NOMO-1 treated with DMSO at 0.1 percent for 48 hours (cell line): ENCODE results near the gene LILRB3.
"Not testable (repeated sequence)": the region's sequence is repeated elsewhere in the genome, so short reads cannot be mapped to it uniquely, and the experiment has no call there.

Source experiments
- DNase-seq: peaks from one replicate; lab custom pipeline; 2025; ENCODE audit not compliant: unreplicated experiment; lab: John Stamatoyannopoulos, UW

Gene LILRB3

DNA sequence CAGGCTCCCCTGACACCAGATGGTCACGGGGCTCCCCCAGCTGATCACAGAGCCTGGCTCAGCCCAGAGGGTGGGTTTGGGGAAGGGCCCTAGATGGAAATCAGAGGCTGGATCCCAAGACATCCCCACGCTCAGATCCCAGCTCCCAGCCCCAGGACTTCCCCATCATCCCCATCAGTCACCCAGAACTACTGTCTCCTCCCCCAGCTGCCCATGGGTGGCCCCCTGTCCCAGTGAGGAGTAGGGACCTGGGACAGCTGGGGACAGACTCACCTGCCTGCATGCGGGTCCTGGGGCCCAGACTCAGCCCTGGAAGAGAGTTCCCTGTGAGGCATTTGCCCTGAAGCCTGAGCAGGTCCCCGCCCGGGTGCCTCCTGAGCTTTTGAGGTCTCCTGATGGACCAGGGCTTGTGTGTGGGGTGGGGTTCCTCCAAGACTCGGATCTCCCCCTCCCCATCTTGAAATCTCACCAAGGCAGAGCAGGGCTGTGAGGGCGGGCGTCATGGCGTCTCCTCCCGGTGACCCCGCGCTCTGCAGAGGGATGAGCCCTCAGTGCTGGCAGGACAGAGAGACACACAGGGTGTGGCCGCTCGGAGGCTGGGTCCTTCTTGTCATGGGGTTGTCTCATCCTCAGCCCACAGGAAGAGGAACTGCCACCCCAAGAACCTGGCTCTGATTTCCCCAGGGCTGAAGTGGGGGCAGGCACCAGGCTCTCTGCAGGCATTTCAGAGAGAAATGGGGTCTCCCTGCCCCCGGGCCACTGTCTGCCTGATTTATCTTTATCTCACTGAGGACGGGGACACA, at the start of gene LILRB3:
Gene LILRB3, minus strand, starts transcription at position 534 of the 803 bp plus-strand sequence. Its CDS starts 31 bp downstream, at position 503.
- peak; percentile 6 for DNase-seq

DNA sequence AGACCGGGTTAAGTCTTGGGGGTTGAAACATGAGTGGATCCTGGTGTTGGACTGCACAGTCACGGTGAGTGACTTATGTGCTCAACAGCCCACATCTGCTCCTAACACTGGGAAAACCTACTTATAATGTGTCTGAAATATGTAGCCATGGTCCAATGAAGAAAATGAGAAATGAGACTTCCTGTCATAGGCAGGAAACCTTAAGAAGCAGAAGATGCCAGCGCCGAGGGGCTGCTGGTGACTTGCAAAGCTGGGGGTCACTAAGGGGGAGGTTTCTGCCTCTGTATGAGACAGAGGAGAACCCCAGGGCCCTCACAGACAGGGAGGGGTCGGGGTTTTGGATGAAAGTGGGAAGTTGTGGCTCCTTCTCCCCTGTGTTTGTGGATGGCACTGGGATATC, 49.4 kb upstream of the LILRB3 start:
- not testable (repeated sequence) for DNase-seq

DNA sequence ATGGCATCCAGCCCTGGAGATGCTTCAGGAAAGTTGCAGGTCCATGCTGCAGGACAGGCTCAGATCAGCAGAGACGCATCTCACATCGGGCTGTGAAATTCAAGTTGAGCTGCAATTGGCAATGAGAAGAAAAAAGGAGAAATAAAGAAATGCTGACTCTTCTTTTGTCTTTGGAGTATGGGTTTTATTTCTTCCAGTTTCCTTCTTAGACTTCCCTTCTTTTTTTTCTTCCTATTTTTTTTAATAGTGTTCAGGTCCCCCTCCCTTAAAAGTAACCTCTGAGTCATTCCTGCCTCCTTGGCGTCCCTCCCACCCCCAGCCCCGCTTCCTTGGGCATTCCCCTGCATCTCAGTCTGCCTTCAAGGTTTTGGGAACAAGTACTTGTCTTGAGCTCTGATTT, 48.8 kb upstream of the LILRB3 start:
- not testable (repeated sequence) for DNase-seq

DNA sequence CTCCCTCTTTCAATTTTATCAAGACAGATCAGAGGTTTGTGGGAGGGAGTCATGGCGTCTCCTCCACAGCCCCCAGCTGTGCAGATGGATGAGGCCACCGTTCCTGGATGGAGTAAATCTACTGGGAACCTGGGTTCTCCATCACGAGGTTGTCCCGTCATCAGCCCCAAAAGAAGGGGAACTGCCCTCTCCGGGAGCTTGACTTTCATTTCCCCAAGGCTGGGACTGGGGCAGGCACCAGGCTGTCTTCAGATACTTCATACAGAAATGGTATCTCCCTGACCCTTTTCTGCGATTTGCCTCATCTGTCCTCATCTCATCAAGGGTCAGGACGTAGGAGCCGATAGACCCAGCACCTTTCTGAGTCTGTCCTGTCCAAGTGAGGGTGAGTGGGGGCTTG, 48.3 kb upstream of the LILRB3 start:
- DNase-seq = peak; percentile 58

DNA sequence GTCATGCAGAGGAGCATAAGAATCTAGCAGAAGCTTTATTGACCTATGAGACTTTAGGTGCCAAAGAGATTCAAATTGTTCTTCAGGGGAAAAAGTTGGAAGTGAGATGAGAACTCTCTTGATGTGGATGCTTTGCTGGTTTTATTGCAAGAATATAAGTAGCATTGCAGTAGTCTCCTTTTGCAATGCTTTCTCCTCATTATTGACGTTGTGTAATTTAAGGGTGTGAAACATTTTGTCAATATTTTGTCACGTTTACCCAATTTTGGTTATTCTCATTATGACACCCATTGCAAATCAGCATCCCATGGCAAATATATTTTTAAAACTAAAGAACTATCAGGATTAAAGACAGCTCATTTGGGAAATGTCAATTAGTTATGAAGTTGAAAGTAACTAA, 46.1 kb upstream of the LILRB3 start:
- peak; percentile 16 for DNase-seq

DNA sequence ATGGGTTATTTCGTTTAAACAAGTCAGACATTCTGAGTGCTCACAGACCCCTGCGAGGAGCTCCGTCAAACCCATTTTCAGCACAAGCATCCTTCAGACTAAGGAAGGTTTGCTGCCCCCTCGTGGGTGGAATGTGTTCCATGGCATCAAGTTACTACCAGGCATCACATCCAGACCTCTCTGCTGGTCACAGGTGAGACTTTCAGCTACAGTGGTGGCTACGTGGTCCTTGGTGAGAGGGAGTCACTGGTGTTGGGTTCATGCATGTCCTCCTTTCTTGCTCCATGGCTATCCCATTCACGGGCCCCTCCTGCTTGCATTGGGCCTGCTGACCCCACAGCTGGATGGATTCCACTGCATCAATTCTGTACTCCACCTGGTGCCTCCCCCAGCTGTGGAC, 43.3 kb upstream of the LILRB3 start:
- DNase-seq = peak; percentile 43

DNA sequence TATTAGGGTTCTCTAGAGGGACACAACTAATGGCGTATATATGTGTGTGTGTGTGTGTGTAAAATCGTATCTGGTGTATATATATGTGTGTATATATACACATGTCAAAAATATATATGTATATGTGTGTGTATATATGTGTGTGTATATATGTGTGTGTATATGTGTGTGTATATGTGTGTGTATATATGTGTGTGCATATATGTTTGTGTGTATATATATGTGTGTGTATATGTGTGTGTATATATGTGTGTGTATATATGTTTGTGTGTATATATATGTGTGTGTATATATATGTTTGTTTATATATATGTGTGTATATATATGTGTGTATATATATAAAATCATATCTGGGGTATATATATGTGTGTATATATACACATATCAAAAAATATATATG, 39.7 kb upstream of the LILRB3 start:
- no peak for DNase-seq

DNA sequence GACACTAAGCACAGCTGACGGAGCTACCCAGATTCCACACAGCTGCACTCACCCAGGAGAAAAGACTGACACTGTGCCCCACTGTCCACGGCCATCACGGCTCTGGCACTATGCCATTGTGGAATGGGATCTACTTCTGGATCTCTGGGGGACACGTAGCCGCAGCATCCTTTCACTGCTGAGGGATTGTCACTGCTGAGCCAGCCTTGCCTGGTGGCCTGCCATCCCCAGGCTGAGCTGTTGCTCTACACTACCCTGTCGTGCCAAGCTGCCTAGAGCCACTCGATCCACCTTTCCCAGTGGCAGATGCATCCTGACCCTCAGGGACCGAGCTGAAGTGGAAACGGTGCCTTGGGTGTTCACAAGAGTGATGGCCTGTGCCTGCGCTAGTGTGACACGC, 39.3 kb upstream of the LILRB3 start:
- no peak for DNase-seq

DNA sequence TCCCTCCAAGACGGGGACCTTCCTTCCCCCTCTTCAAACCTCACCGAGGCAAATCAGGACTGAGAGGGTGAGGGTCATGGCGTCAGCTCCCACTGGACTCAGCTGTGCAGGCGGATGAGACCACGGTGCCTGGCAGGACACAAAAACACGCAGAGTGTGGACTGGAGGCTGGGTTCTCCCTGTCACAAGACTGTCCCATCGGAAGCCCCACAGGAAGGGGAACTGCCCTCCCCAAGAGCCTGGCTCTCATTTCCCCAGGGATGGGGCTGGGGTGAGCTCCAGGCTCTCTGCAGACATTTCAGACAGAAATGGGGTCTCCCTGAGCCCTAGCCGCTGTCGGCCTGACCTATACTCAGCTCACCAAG, 34.3 kb upstream of the LILRB3 start, which contains the start of gene LILRB5:
Gene LILRB5, minus strand, starts transcription at position 158 of the 365 bp plus-strand sequence. Its CDS starts 80 bp downstream, at position 78.
- DNase-seq = no peak

DNA sequence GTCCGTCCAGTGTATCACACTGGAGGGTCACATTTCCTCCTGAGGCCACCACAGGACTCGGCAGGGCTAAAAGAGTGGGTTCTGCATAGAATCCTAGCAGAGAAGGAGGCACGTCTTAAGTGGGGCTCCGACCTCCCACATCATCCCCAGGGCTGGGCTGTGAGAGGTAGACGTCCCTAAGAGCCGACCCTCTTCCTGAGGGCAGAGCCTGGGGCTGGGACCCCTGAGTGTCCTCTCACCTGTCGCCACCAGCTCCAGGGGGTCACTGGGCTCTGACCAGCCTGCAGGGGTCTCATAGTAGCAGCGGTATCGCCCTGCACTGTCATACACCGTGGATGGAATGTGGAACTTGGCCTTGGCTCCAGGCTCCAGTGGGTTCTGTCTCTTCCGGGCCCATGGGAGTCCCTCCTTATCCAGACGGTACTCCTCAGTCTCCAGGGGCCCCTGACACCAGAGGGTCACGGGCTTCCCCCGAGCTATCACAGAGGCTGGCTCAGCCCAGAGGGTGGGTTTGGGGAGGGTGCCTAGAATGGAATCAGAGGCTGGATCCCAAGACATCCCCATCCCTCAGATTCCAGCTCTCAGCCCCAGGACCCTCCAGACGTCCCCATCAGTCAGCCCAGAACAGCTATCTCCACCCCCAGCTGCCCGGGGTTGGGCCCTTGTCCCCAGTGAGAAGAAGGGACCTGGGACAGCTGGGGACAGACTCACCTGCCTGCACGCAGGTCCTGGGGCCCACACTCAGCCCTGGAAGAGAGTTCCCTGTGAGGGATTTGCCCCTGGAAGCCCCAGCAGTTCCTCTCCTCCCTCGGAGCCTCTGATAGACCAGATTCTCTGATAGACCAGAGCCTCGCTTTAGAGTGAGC, 33.7 kb upstream of the LILRB3 start:
- no peak for DNase-seq

DNA sequence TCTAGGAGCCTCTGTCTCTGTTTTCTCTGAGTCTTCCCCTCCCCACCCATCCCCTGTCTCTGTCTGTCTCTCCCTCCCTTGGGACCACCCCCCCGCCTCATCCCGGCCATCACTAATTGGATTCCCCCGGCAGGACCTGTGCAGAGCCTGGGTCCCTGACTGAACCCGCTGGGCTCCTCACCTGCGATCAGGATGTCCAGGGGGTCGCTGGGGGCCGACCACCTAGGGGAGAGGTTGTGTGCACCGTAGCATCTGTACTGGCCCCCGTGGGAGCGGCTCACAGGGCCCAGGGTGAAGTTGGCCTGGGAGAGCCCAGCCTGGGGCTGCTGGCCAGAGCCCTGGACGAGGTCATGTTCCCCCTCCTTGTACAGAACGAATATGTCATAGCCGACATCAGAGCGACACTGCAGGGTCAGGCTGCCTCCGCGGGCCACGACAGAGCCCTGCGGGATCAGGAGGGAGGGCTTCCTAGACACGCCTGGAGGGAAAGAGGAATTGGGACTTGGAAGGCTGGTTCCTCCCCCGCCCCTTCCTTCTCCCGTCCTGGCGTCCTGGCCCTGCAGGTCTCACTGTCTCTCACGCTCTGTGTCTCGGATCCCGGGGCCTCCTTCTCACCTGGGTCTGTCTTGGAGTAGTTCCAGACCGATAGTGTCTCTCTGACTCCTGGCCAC, 32.4 kb upstream of the LILRB3 start:
- DNase-seq = no peak

DNA sequence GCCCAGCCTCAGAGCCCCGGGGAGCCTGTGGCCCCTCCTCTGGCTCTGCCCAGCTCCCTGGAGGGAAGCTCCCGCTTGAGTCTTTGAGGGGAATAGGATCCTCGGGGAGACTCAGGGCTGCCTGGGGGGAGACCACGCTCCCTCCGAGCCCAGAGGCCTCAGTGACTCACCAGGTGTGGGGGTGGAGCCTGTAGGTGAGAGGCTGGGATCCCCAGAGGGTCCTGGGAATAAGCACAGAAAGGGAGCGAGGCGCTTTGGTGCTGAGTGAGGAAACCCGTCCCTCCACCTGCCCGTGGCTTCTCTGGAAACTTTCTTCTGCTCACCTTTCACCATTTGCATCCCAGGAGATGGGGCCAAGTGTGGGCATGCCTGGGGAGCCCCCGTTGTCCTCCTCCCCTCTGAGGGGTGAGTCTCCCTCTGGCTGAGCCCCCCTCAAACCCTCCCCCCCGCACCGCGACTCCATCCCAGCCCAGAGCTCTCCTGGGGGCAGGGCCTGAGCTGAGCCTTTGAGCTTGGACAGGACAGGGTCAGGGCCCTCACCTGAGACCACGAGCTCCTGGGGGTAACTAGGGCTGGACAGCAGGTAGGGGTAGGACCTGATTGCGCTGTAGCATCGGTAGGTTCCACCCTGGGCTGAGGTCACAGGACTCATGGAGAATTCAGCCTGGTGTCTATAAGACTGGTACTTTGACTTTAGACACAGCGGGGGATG, 31.5 kb upstream of the LILRB3 start:
- DNase-seq = no peak

DNA sequence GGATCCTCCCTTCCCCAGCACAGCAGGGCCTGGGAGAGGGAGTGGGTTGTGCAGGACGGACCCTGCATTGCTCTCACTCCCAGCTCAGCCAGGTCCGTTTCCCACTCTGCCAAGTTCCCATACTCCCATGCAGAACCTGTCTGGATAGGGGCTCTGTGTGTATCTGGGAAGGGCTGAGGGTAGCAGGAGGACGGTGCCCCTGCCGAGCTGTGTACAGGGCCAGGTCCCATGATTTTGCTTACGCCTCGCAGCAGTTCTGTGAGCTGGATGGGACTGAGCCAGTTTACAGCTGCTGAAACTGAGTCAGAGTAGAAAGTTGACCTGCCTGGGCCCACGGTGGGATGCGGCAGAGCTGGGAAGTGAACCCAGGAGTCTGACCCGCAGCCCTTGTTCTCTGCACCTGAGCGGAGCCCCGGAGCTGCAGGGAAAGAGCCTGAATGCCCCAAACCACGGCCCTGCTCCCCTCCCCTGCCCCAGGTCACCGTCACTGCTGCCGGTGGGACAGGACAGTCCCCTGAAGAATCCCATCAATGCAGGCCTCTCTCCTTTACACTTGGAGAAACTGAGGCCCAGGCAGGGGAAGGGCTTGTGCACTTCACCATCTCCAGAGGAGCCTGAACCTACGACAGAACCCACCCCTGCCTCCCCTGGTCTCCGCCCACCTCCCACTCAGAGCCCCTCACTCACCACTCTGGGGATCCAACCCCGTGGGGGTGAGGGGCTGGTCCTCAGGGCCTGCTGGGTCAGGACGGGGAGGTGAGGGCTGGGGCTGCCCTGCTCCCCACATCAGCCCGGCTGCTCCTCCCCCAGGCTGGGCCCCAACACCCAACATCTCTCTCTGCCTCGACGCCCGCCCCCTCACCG, 30.8 kb upstream of the LILRB3 start:
- no peak for DNase-seq

DNA sequence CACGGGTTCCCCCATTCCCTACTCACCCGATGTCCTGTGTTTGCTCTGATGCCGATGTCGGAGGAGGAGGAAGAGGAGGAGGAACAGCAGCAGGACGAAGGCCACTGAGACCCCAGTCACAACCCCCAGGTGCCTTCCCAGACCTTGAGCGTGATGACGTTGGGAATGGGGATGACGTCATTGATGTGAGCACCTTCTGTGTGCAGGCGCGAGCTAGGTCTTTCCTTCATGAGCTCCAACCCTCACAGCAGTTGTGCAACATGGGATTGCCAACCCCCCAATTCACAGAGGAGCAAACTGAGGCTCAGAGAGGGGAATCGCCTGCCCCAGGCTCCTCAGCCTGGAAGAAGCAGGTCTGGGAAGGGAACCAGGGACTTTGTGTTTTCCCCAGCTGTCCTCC, 30.0 kb upstream of the LILRB3 start:
- no peak for DNase-seq

DNA sequence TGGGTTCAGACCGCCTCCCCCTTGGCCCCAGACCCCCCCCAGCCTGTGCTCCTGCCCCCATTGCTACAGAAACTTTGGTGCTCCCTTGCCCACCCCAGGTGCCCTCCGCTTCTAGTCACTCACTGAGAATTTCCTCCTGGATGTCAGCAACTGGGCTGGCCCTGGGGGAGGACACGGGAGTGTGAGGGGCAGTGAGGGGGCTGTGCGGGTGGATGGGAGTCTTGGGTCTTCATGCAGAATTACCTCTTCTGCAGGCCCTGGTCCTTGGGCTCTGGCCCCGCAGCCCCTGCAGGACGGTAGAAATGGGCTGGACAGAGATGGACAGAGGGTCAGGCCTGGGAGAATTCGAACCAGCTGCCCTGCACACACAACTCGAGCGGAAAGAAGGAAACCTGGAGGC, 29.4 kb upstream of the LILRB3 start:
- DNase-seq = no peak

DNA sequence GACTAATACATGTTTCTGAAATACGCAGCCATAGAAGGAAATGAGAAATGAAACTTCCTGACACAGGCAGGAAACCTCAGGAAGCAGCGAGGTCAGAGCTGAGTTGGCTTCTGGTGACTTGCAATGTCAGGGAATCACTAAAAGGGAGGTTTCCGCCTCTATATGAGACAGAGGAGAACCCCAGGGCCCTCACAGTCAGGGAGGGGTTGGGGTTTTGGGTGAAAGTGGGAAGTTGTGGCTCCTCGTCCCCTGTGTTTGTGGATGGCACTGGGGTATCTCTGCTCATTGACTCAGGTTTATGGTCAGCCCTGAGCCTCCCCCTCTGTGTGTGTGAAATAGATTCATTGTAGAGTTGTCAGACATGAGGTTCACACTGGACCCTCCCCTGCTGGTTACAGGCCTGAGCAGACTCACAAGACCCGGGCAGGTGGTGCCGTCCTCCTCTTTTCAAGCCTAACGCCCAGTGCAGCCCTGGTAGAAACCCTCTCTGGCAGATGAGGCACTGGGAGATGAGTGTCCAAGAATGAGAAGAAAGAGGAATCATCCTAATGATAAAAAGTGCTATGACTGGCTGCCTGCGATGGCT, 25.3 kb upstream of the LILRB3 start:
- peak; percentile 95 for DNase-seq

DNA sequence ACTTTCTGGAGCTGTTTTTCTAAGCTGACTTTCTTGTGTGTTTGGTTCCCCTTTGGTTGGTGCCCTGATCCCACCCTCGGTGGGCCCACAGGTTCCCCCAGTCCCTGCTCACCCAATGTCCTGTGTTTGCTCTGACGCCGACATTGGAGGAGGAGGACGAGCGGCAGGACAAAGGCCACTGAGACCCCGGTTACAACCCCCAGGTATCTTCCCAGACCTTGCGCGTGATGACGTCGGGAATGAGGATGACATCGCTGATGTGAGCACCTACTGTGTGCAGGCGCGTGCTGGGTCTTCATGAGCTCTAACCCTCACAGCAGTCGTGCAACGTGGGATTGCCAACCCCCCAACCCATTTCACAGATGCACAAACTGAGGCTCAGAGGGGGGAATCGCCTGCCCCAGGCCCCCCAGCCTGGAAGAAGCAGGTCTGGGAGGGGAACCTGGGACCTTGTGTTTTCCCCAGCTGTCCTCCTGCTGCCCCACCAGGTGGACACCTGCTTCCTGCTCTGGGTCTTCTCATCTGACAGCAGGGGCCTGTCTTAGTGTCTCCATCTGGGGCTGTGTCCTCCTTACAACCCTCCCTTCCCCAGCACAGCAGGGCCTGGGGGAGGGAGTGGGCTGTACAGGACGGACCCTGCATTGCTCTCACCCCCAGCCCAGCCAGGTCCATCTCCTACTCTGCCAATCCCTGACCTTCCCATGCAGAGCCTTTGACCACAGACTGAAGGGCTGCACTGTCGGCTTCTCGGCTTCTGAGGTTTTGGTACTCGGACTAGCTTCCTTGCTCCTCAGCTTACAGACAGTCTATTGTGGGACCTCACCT, 24.5 kb upstream of the LILRB3 start:
- no peak for DNase-seq

DNA sequence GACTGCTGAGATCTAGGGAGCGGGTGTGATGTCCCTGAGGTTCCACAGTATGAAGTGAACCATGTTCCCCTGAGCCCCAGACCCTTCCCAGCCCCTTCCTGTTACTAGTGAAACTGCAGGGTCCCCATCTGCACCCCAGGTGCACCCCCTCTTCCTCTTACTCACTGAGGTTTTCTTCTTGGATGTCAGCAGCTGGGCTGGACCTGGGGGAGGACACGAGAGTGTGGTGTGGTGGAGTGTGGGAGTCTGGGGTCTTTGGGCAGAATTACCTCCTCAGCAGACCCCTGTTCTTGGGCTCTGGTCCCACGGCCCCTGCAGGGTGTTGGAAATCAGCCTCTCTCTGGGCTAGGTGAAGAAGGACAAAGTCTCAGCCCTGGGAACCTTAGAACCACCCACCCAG, 23.1 kb upstream of the LILRB3 start:
- DNase-seq = no peak

DNA sequence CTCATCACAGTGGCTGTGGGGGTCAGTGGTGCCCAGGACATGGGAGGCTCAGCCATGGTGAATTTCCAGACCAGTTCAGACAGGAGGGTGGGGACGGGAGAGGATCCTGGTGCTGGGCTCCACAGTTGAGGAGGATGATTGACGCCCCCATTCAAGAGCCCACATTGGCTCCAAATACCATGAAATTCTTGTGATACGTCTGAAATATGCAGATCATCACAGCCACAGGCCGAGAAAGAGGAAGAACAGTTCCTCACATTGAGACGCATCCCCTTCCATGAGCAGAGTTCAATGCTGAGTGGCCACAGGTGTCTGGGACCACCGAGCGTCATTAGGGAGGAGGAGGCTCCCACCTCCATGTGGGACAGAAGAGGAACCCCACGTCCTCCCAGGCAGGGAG, 21.0 kb upstream of the LILRB3 start:
- DNase-seq = not testable (repeated sequence)
